Colon (tissue), 2 donors: Measurements from ENCODE around the gene TDRD12.
"Not testable (repeated sequence)": the region's sequence is repeated elsewhere in the genome, so short reads cannot be mapped to it uniquely, and the experiment has no call there.

Experiments
- FAIRE-seq: peaks from 2 replicates; lab custom pipeline; 2012; peaks lifted over from hg19 to GRCh38; lab: Jason Lieb, UNC
- donor health status: control.
- donor health status: control.

TDRD12 gene

GRCh38 chr19:32811151-32811550 is 91.6 kb downstream of the TDRD12 start:
- FAIRE-seq = no peak

- FAIRE-seq = no peak
Measured at GRCh38 chr19:32812036-32812435, 92.5 kb downstream of the TDRD12 start.

GRCh38 chr19:32812571-32812970 is 93.0 kb downstream of the TDRD12 start:
- no peak for FAIRE-seq

- FAIRE-seq = no peak
Measured at GRCh38 chr19:32813862-32814425, 94.4 kb downstream of the TDRD12 start.

- no peak for FAIRE-seq
Measured at GRCh38 chr19:32814624-32815023, 95.1 kb downstream of the TDRD12 start.

GRCh38 chr19:32816555-32817099 is 97.1 kb downstream of the TDRD12 start:
- FAIRE-seq = no peak

GRCh38 chr19:32817569-32818476 is 98.3 kb downstream of the TDRD12 start:
- no peak for FAIRE-seq

- FAIRE-seq = no peak
Measured at GRCh38 chr19:32818536-32818935, 99.0 kb downstream of the TDRD12 start.

GRCh38 chr19:32819419-32820400 is 100.1 kb downstream of the TDRD12 start:
- FAIRE-seq = no peak

GRCh38 chr19:32822916-32823746 is 103.6 kb downstream of the TDRD12 start:
- no peak for FAIRE-seq

GRCh38 chr19:32823747-32824102 is 104.2 kb downstream of the TDRD12 start:
- no peak for FAIRE-seq

GRCh38 chr19:32824191-32824751 is 104.7 kb downstream of the TDRD12 start:
- FAIRE-seq = no peak

GRCh38 chr19:32824916-32825608 is 105.5 kb downstream of the TDRD12 start:
- FAIRE-seq = no peak

GRCh38 chr19:32828139-32828538 is 108.6 kb downstream of the TDRD12 start:
- FAIRE-seq = no peak

- FAIRE-seq = no peak
Measured at GRCh38 chr19:32828643-32829344, 109.2 kb downstream of the TDRD12 start.

GRCh38 chr19:32829345-32829896 is 109.9 kb downstream of the TDRD12 start:
- no peak for FAIRE-seq

GRCh38 chr19:32830231-32831014 is 110.9 kb downstream of the TDRD12 start:
- FAIRE-seq = no peak

GRCh38 chr19:32831611-32832010 is 112.0 kb downstream of the TDRD12 start:
- FAIRE-seq = no peak

- FAIRE-seq = not testable (repeated sequence)
Measured at GRCh38 chr19:32832094-32832493, 112.5 kb downstream of the TDRD12 start.
